Breast epithelium (tissue), 4 donors: ENCODE results near the gene MESP1. TPM values are rescaled to one million over a fixed set of nuclear protein-coding genes. Genes with fewer than 3 reads are reported as not detected.

ENCODE experiments used
- DNase-seq, 2 donors: peaks; one replicate each; pipeline ENCODE4 v3.0.0-alpha.2; 2019; ENCODE audit warnings: low spot score in 2 of 2
- H3K27ac ChIP-seq, 2 donors: fragments of 200-600 bp; sonication (generic) in 1 of 2; one replicate each; pipeline ENCODE4 v1.5.1; 2016 to 2019; ENCODE audit warnings: mild to moderate bottlenecking in 1 of 2
- H3K27me3 ChIP-seq, 2 donors: fragments of 200-600 bp; sonication (generic) in 1 of 2; one replicate each; pipeline versions ENCODE4 v1.5.1 to v1.6.0; 2017 to 2019; ENCODE audit warnings: control low read depth in 1 of 2, mild to moderate bottlenecking in 1 of 2
- H3K36me3 ChIP-seq: fragments of 200-600 bp; one replicate; pipeline ENCODE4 v1.5.1; 2019
- H3K4me1 ChIP-seq, 2 donors: fragments of 200-600 bp; sonication (generic); one replicate each; pipeline ENCODE4 v1.5.1; 2016 to 2019; ENCODE audit warnings: control low read depth in 1 of 2
- H3K4me3 ChIP-seq, 3 donors: fragments of 200-600 bp; sonication (generic); 1 replicate in 2 of 3; 2 replicates in 1 of 3; pipeline ENCODE4 v1.5.1; 2016 to 2019; ENCODE audit warnings: mild to moderate bottlenecking in 3 of 3, moderate library complexity in 2 of 3
- H3K9me3 ChIP-seq, 2 donors: fragments of 200-600 bp; sonication (generic) in 1 of 2; one replicate each; pipeline ENCODE4 v1.5.1; 2016 to 2019; ENCODE audit warnings: control low read depth in 1 of 2
- CTCF ChIP-seq, 3 donors: fragments of 450-650 bp; IDR thresholded peaks; one replicate each; pipeline ENCODE4 v1.5.1; 2016 to 2017; ENCODE audit warnings: antibody characterized with exemption in 3 of 3, mild to moderate bottlenecking in 3 of 3, moderate library complexity in 3 of 3
- POLR2A ChIP-seq: fragments of 450-650 bp; IDR thresholded peaks from one replicate; pipeline ENCODE4 v1.6.1; 2016; ENCODE audit warnings: antibody characterized with exemption, mild to moderate bottlenecking, moderate library complexity
- POLR2AphosphoS5 ChIP-seq, 3 donors: sonication (generic); formaldehyde crosslinking; IDR thresholded peaks; one replicate each; pipeline ENCODE4 v1.6.1; 2017; ENCODE audit warnings: antibody characterized with exemption in 3 of 3
- intact Hi-C: fragments of 100-400 bp; cut with DNase I; formaldehyde crosslinking; loops from one replicate; pipeline ENCODE4 v1.15.1; 2023; ENCODE audit warnings: low total_unique reads
- total RNA-seq, 3 donors: library from RNA; depleted of rRNA; stranded (reverse); fragments of >200 nt; gene quantifications; one replicate each; pipeline ENCODE4 v1.1.0, GENCODE V29; 2016

The MESP1 gene
- total RNA-seq, result 10 to 100 TPM in 1 of 3 donors, 1 to 10 TPM in 2; 5.9 to 12.8 (median 6.2) TPM

- peak within 1 kb of the TSS; percentile 66 to 86 (median 66) for H3K4me3 ChIP-seq
- H3K27ac ChIP-seq, result peak within 1 kb of the TSS; percentile 84
- no peaks in the 10 kb centered on the region for H3K36me3 ChIP-seq
- TF ChIP-seq POLR2A, result no peak
- TF ChIP-seq CTCF (IDR thresholded peaks at IDR 0.05), result peak; percentile 74 to 92 (median 82)
- peak in 2 of 3 donors; percentile 22 to 42 for TF ChIP-seq POLR2AphosphoS5 (IDR thresholded peaks at IDR 0.05)
- no peaks in the 10 kb centered on the region for H3K9me3 ChIP-seq
- peak; percentile 83 to 87 for DNase-seq
- H3K27me3 ChIP-seq, result no peaks in the 10 kb centered on the region
- H3K4me1 ChIP-seq, result peaks cover 0 to 13% of the 10 kb centered on the region in 2 donors
- intact Hi-C loops, result loop anchor here (10.0 kb wide), 1 partner anchor 106 kb away; no protein-coding TSS in a partner anchor
Measured at GRCh38 chr15:89750560-89751542, at the start of gene MESP1. Gene MESP1, minus strand, starts transcription at chr15:89751249. Its CDS starts 18 bp downstream, at chr15:89751231.

- TF ChIP-seq POLR2AphosphoS5 (IDR thresholded peaks at IDR 0.05), result no peak
- no peak overlapping the region for H3K4me3 ChIP-seq
- no peaks in the 10 kb centered on the region for H3K27me3 ChIP-seq
- intact Hi-C loops, result no loop called here
- H3K27ac ChIP-seq, result no peak overlapping the region
- no peak for DNase-seq
- H3K36me3 ChIP-seq, result no peaks in the 10 kb centered on the region
- H3K4me1 ChIP-seq, result peaks cover 0 to 4% of the 10 kb centered on the region in 2 donors
- H3K9me3 ChIP-seq, result no peaks in the 10 kb centered on the region
Measured at GRCh38 chr15:89799918-89800498, 49.0 kb upstream of the MESP1 start.

- Histone ChIP-seq H3K4me1 (peaks cover 0 to 4% of the 10 kb centered on the region in 2 donors), H3K27me3 (no peaks in the 10 kb centered on the region), H3K9me3 (no peaks in the 10 kb centered on the region), H3K27ac (no peak overlapping the region), H3K4me3 (no peak overlapping the region), H3K36me3 (no peaks in the 10 kb centered on the region)
- no peak for DNase-seq
- no peak for TF ChIP-seq POLR2AphosphoS5 (IDR thresholded peaks at IDR 0.05)
- intact Hi-C loops, result no loop called here
Measured at GRCh38 chr15:89799011-89799911, 48.2 kb upstream of the MESP1 start.

- Histone ChIP-seq H3K4me1 (peaks cover 0 to 4% of the 10 kb centered on the region in 2 donors), H3K36me3 (no peaks in the 10 kb centered on the region), H3K27ac (no peak overlapping the region), H3K9me3 (no peaks in the 10 kb centered on the region), H3K27me3 (no peaks in the 10 kb centered on the region), H3K4me3 (no peak overlapping the region)
- DNase-seq, result no peak
- TF ChIP-seq CTCF (IDR thresholded peaks at IDR 0.05) (no peak), POLR2AphosphoS5 (IDR thresholded peaks at IDR 0.05) (no peak), POLR2A (no peak)
- intact Hi-C loops, result no loop called here
Measured at GRCh38 chr15:89797678-89798201, 46.7 kb upstream of the MESP1 start.

- Histone ChIP-seq H3K27ac (no peak overlapping the region), H3K36me3 (no peaks in the 10 kb centered on the region)
Measured at GRCh38 chr15:89795996-89796395, 44.9 kb upstream of the MESP1 start.

More at GRCh38 chr15:89795996-89796395, 44.9 kb upstream of the MESP1 start:
- intact Hi-C loops, result no loop called here
- no peaks in the 10 kb centered on the region for H3K9me3 ChIP-seq
- no peaks in the 10 kb centered on the region for H3K27me3 ChIP-seq
- H3K4me1 ChIP-seq, result peaks cover 0 to 4% of the 10 kb centered on the region in 2 donors
- H3K4me3 ChIP-seq, result no peak overlapping the region
- no peak for DNase-seq
- TF ChIP-seq POLR2AphosphoS5 (IDR thresholded peaks at IDR 0.05), result no peak
- no peak for TF ChIP-seq POLR2A
